A549 treated with ZK216348 at 1 μM for 4 hours (cell line): ENCODE data around the gene RETSAT. TPM values are rescaled to one million over a fixed set of nuclear protein-coding genes. Genes with fewer than 3 reads are reported as not detected.

Experiments
- total RNA-seq: library from RNA; stranded (reverse); fragments of 200-300 nt; extraction: Qiagen RNA extraction; gene quantifications from 5 replicates; pipeline ENCODE4 v1.2.3, GENCODE V29; 2022; ENCODE audit warnings: low read depth

The RETSAT gene
- total RNA-seq, result 49.5 to 56.9 TPM (median 52.4 TPM) in 5 replicates

DNA sequence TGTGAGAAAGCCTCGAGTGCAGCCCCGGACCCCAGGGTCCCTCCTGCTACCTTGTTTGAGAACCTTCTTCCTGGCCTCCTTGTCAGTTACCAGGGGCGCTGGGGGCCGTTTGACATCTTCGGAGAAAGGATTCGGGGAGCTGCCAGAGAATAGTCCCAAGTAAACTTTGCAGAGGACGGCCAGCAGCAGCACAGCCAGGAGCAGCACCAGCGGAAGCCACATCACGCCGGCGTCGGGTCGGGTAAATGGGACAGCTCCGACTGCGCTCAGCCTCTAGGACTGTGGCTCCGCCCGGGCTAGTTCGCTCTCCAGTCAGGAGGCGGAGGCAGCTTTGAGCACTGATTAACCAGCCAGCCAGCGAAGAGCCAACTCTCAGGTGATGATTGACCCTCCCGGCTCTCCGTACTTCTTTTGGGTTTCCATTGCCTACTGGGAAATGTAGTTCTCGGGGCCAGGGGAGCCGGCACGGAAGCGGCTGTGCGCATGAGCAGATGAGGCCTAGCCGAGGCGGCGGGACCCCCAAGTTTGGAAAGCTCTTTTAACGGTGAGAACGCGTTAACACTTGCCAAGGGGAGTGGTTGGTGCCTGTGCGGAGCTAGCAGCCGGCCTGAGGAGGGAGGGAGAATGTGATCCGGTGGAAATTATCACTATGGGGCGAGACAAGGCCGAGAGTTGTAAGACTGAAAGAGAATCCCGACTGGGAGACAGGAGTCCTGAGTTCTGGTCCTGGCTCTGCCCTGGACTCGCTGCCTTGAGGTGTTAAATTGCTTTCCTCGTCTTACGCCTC lies at the start of gene RETSAT, which contains the start of gene ELMOD3:
Gene RETSAT, minus strand, starts transcription at position 243 of the 787 bp plus-strand sequence. Its CDS starts 21 bp downstream, at position 222.
Gene ELMOD3, plus strand, starts transcription at position 484 of the 787 bp plus-strand sequence. CDS start 2,430 bp downstream, outside the sequence.

DNA sequence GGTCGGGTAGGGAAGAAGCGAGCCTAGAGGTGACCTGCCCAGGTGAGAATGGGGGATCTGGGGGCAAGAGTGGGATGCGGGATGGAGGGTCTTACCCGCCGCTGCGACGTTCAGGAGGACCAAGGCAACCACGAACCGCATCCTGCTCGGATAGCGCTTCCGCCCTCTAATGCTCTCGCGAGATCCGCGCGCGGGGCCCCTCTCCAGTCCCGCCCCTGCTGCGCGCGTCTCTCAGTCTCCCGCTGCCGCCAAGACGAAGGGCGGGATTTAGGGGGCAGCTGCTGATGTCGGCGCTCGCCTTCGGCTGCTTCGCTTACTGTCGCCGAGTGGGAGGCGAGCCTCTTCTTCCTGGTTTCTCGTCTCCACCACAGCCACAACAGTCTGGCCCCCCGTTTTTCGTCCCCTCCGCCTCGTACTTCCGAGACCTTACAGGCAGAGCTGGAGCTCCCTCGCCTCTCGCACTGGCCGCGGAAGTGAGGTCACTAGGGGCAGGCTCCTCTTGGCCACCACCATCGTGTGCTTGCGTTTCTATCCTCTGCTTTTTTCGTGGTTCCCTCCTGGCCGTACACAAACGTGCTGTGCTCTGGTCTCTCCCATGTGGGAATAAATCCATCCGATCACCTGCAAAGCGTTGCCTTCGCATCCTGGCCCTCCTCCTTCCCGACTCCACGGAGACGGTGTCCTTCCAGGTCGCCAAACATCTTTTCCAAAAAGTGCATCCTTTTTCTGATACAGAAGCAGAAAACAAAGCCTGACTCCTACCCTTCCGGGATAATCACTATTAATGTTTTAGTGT lies 26.3 kb downstream of the RETSAT start, which contains the start of gene TGOLN2:
Gene TGOLN2, minus strand, starts transcription at position 168 of the 796 bp plus-strand sequence. Its CDS starts 27 bp downstream, at position 141.

Other genes starting within 250 kb of the RETSAT start
- gene TCF7L1, start 221.1 kb downstream of the RETSAT start, total RNA-seq, result 6.4 to 11.3 TPM (median 9.9 TPM) in 5 replicates
- 83.4 to 114 TPM (median 101 TPM) in 5 replicates for gene TGOLN2, start 26.5 kb downstream of the RETSAT start, total RNA-seq
- gene ELMOD3, start 241 bp upstream of the RETSAT start, total RNA-seq, result 10.8 to 15.4 TPM (median 12.5 TPM) in 5 replicates
- gene CAPG, start 55.8 kb upstream of the RETSAT start, total RNA-seq, result 79.5 to 121 TPM (median 96.2 TPM) in 5 replicates
- 0.91 to 1.7 TPM (median 1.2 TPM) in 4 of 5 replicates, not detected in the other for gene SH2D6, start 64.2 kb upstream of the RETSAT start, total RNA-seq
- 515 to 543 TPM (median 532 TPM) in 5 replicates for gene MAT2A, start 184.6 kb upstream of the RETSAT start, total RNA-seq
- 32.9 to 50.9 TPM (median 42.8 TPM) in 5 replicates for gene GGCX, start 207.0 kb upstream of the RETSAT start, total RNA-seq
- gene VAMP8, start 223.1 kb upstream of the RETSAT start, total RNA-seq, result 14.1 to 23.2 TPM (median 16.8 TPM) in 5 replicates
- gene VAMP5, start 229.9 kb upstream of the RETSAT start, total RNA-seq, result 0.31 TPM in 1 of 5 replicates, not detected in the others
- gene RNF181, start 241.2 kb upstream of the RETSAT start, total RNA-seq, result 173 to 202 TPM (median 185 TPM) in 5 replicates
- gene TMEM150A, start 248.2 kb upstream of the RETSAT start, total RNA-seq, result 10.0 to 16.7 TPM (median 15.3 TPM) in 5 replicates